Measurements from ENCODE around the gene TOPAZ1. TPM values are rescaled to one million over a fixed set of nuclear protein-coding genes. Genes with fewer than 3 reads are reported as not detected.

TOPAZ1 gene
- total RNA-seq, 1 experiment from 2014 or later = not detected

DNA sequence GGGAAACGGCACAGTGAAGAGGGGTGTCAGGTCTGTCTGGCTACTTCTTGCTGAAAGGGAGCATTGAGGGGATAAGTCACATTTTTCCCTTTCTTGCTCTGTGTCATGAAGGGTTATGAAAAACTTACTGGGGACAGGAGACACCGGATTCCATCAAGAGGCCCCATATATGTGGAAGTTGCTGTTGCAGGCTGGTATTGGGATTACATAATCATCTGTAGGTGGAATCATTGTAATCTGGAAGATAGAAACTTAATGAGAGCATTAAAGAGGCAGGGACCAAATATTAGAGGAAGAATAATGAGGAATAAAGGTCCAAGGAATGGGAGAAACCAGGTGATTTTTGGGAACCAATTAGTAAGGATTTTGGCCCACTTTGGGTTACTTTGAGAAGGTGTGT, 92.6 kb downstream of the TOPAZ1 start:
- H3K27me3 ChIP-seq (ENCODE audit: low read length) = no peaks in the 10 kb centered on the region
- no peak overlapping the region for H2AFZ ChIP-seq (ENCODE audit: low read length)
- no peaks in the 10 kb centered on the region for H3F3A ChIP-seq (ENCODE audit: low read length, unreplicated experiment)
- ChIA-PET CTCF (no interaction called here), POLR2A (ENCODE audit: unreplicated experiment) (no interaction called here)
- no peaks in the 10 kb centered on the region for H3K9me2 ChIP-seq (replicated peaks; ENCODE audit: low read length)
- no peak overlapping the region for H3K27ac ChIP-seq (ENCODE audit: low read length)
- no peaks in the 10 kb centered on the region for H3K36me3 ChIP-seq (ENCODE audit: low read depth, low read length)
- H3K79me2 ChIP-seq (ENCODE audit: low read length) = peaks cover 7% of the 10 kb centered on the region
- no peaks in the 10 kb centered on the region for H3K9me3 ChIP-seq (ENCODE audit: low read length)
- no peak overlapping the region for H3K9ac ChIP-seq (ENCODE audit: low read length)
- no TSS peak for BruUV-seq (replicated peaks)
- intact Hi-C loops (cut with micrococcal nuclease) = no loop called here
- peaks cover 8% of the 10 kb centered on the region for H3K4me1 ChIP-seq (ENCODE audit: insufficient read depth, low read length)
- no peak overlapping the region for H3K4me3 ChIP-seq (ENCODE audit: low read length)
- H3K4me2 ChIP-seq (ENCODE audit: low read length) = no peak overlapping the region
- H4K20me1 ChIP-seq (ENCODE audit: low read length) = no peaks in the 10 kb centered on the region
- no peak for TF ChIP-seq EZH2 (IDR thresholded peaks at IDR 0.05; ENCODE audit: low read length, unreplicated experiment)
- ATAC-seq (no peak), DNase-seq (no peak)

DNA sequence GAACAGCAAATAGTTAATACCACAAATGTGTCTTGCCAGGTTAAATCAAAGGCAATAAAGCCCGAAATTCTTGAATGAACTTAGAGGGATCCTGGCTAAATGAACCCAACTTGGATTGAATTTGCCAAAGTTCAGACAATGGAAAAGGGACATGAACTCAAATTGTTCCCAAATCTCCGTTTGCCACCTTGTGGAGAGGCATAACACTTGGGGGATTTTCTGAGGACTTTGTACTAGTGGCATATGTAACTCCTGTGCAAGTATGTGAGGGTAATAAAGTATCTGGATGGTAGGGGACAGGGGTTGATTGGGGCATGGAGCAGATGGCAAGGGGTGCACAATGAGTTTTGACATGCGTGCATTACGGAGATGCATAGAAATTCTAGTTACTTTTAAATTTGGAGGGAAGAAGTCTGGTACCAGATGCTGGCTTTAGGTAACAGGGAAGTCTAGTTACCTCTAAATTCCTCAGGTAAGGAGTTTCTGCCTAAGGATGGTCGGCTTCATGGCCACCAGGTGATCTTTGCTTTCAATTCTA, 95.6 kb downstream of the TOPAZ1 start:
- Histone ChIP-seq H3K9me2 (replicated peaks; ENCODE audit: low read length) (no peaks in the 10 kb centered on the region), H3K79me2 (ENCODE audit: low read length) (peaks cover 22% of the 10 kb centered on the region), H4K20me1 (ENCODE audit: low read length) (no peaks in the 10 kb centered on the region), H3F3A (ENCODE audit: low read length, unreplicated experiment) (no peaks in the 10 kb centered on the region), H3K27me3 (ENCODE audit: low read length) (no peaks in the 10 kb centered on the region), H3K36me3 (ENCODE audit: low read depth, low read length) (no peaks in the 10 kb centered on the region), H3K9ac (ENCODE audit: low read length) (peak overlapping the region; percentile 92), H3K4me1 (ENCODE audit: insufficient read depth, low read length) (peaks cover 17% of the 10 kb centered on the region), H2AFZ (ENCODE audit: low read length) (peak overlapping the region; percentile 92), H3K4me2 (ENCODE audit: low read length) (peak overlapping the region; percentile 89), H3K4me3 (ENCODE audit: low read length) (peak overlapping the region; percentile 79), H3K9me3 (ENCODE audit: low read length) (no peaks in the 10 kb centered on the region), H3K27ac (ENCODE audit: low read length) (peak overlapping the region; percentile 82; the same call in 1 of the 2 replicates)
- ChIA-PET CTCF (no interaction called here), POLR2A (ENCODE audit: unreplicated experiment) (no interaction called here)
- TF ChIP-seq EZH2phosphoT487 (IDR thresholded peaks at IDR 0.05; ENCODE audit: borderline replicate concordance, low read length) = no peak
- TF ChIP-seq EZH2 (IDR thresholded peaks at IDR 0.05; ENCODE audit: low read length, unreplicated experiment) = no peak
- TF ChIP-seq, protein P1, sequence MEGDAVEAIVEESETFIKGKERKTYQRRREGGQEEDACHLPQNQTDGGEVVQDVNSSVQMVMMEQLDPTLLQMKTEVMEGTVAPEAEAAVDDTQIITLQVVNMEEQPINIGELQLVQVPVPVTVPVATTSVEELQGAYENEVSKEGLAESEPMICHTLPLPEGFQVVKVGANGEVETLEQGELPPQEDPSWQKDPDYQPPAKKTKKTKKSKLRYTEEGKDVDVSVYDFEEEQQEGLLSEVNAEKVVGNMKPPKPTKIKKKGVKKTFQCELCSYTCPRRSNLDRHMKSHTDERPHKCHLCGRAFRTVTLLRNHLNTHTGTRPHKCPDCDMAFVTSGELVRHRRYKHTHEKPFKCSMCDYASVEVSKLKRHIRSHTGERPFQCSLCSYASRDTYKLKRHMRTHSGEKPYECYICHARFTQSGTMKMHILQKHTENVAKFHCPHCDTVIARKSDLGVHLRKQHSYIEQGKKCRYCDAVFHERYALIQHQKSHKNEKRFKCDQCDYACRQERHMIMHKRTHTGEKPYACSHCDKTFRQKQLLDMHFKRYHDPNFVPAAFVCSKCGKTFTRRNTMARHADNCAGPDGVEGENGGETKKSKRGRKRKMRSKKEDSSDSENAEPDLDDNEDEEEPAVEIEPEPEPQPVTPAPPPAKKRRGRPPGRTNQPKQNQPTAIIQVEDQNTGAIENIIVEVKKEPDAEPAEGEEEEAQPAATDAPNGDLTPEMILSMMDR (conservative IDR thresholded peaks at IDR 0.05; ENCODE audit: low read depth, low read length) = no peak; the same call in 1 of the 2 replicates
- no TSS peak for BruUV-seq (replicated peaks)
- intact Hi-C loops (cut with micrococcal nuclease) = loop anchor here (5.0 kb wide), 1 partner anchor 140 kb away; the partner anchor contains the start of gene ZNF445
- DNase-seq (peak; percentile 12), ATAC-seq (no peak)

- H3K9me3 ChIP-seq (ENCODE audit: low read length) = no peaks in the 10 kb centered on the region
- peak within 1 kb of the TSS; percentile 79 for H3K4me3 ChIP-seq (ENCODE audit: low read length)
- H3K4me2 ChIP-seq (ENCODE audit: low read length) = peak within 1 kb of the TSS; percentile 89
- H3K79me2 ChIP-seq (ENCODE audit: low read length) = peaks cover 22% of the 10 kb centered on the region
- CTCF ChIA-PET = interaction anchor here (0.6 to 0.9 kb wide), 2 partner anchors 441 to 794 kb away, joined by 3 to 4 read pairs; no protein-coding TSS in a partner anchor
- intact Hi-C loops (cut with micrococcal nuclease) = loop anchor here (1.0 to 5.0 kb wide), 2 partner anchors 12 to 139 kb away; partner anchors contain the start of gene ZNF445
- H3F3A ChIP-seq (ENCODE audit: low read length, unreplicated experiment) = no peaks in the 10 kb centered on the region
- H4K20me1 ChIP-seq (ENCODE audit: low read length) = no peaks in the 10 kb centered on the region
- H3K27ac ChIP-seq (ENCODE audit: low read length) = peak within 1 kb of the TSS; percentile 82
- peak within 1 kb of the TSS; percentile 92 for H2AFZ ChIP-seq (ENCODE audit: low read length)
- no peaks in the 10 kb centered on the region for H3K9me2 ChIP-seq (replicated peaks; ENCODE audit: low read length)
- DNase-seq = peak; percentile 98
- peaks cover 17% of the 10 kb centered on the region for H3K4me1 ChIP-seq (ENCODE audit: insufficient read depth, low read length)
- POLR2A ChIA-PET (ENCODE audit: unreplicated experiment) = interaction anchor here (0.5 to 0.6 kb wide), 3 partner anchors 34 to 1288 kb away, joined by 3 to 4 read pairs (median 3); no protein-coding TSS in a partner anchor
- no peak for TF ChIP-seq EZH2 (IDR thresholded peaks at IDR 0.05; ENCODE audit: low read length, unreplicated experiment)
- no peak for TF ChIP-seq EZH2phosphoT487 (IDR thresholded peaks at IDR 0.05; ENCODE audit: borderline replicate concordance, low read length)
- TF ChIP-seq, protein P1 (conservative IDR thresholded peaks at IDR 0.05; ENCODE audit: low read depth, low read length) = no peak
- H3K36me3 ChIP-seq (ENCODE audit: low read depth, low read length) = no peaks in the 10 kb centered on the region
- H3K27me3 ChIP-seq (ENCODE audit: low read length) = no peaks in the 10 kb centered on the region
- peak; percentile 91 for ATAC-seq
- peak within 1 kb of the TSS; percentile 92 for H3K9ac ChIP-seq (ENCODE audit: low read length)
- no TSS peak for BruUV-seq (replicated peaks)
These were observed 96.5 kb downstream of the TOPAZ1 start, which contains the start of gene TCAIM for GRCh38 chr3:44338010-44338827. Gene TCAIM, plus strand, starts transcription at chr3:44338766. Its CDS starts 16,017 bp downstream, at chr3:44354783.
